ENCODE measurements around the gene LSM11.

Gene LSM11

GRCh38 chr5:157734436-157734835 lies 9.1 kb upstream of the LSM11 start:
- H3F3A ChIP-seq (ENCODE audit: insufficient read depth) = peaks cover 27% of the 10 kb centered on the region
- H3K27ac ChIP-seq (ENCODE audit: low read depth, low read length) = no peak overlapping the region
- H3K36me3 ChIP-seq (ENCODE audit: low read length) = peaks cover 33% of the 10 kb centered on the region
- no peaks in the 10 kb centered on the region for H3K9me3 ChIP-seq (ENCODE audit: insufficient read depth, low read length)
- no peak overlapping the region for H3K4me3 ChIP-seq (ENCODE audit: insufficient read depth, low read length, poor library complexity, severe bottlenecking)
- no peaks in the 10 kb centered on the region for H4K20me1 ChIP-seq (ENCODE audit: low read depth, low read length)
- no peak overlapping the region for H3K9ac ChIP-seq (ENCODE audit: low read length)
- no peak overlapping the region for H2AFZ ChIP-seq (ENCODE audit: low read depth, low read length, severe bottlenecking)
- H3K4me2 ChIP-seq (ENCODE audit: low read depth, low read length, poor library complexity, severe bottlenecking) = no peak overlapping the region
- no peak for TF ChIP-seq CTCF (IDR thresholded peaks at IDR 0.05; ENCODE audit: insufficient read depth, low read length, poor library complexity, severe bottlenecking)
- TF ChIP-seq EZH2phosphoT487 (conservative IDR thresholded peaks at IDR 0.05; ENCODE audit: low read length) = no peak
- H3K79me2 ChIP-seq (ENCODE audit: insufficient read depth, low read length) = peaks cover 7% of the 10 kb centered on the region; the same call in 1 of the 2 replicates
- no peaks in the 10 kb centered on the region for H3K27me3 ChIP-seq (ENCODE audit: low read length)
- H3K9me2 ChIP-seq (replicated peaks; ENCODE audit: insufficient read depth, low read length) = no peaks in the 10 kb centered on the region

GRCh38 chr5:157735991-157736390 lies 7.5 kb upstream of the LSM11 start:
- Histone ChIP-seq H3K27me3 (ENCODE audit: low read length) (no peaks in the 10 kb centered on the region), H3K9me3 (ENCODE audit: insufficient read depth, low read length) (no peaks in the 10 kb centered on the region), H3K36me3 (ENCODE audit: low read length) (peaks cover 39% of the 10 kb centered on the region), H4K20me1 (ENCODE audit: low read depth, low read length) (no peaks in the 10 kb centered on the region), H3K4me2 (ENCODE audit: low read depth, low read length, poor library complexity, severe bottlenecking) (no peak overlapping the region), H2AFZ (ENCODE audit: low read depth, low read length, severe bottlenecking) (no peak overlapping the region), H3K79me2 (ENCODE audit: insufficient read depth, low read length) (no peaks in the 10 kb centered on the region), H3K9ac (ENCODE audit: low read length) (no peak overlapping the region), H3K9me2 (replicated peaks; ENCODE audit: insufficient read depth, low read length) (no peaks in the 10 kb centered on the region), H3K4me3 (ENCODE audit: insufficient read depth, low read length, poor library complexity, severe bottlenecking) (no peak overlapping the region), H3F3A (ENCODE audit: insufficient read depth) (peaks cover 18% of the 10 kb centered on the region; the same call in 1 of the 2 replicates), H3K27ac (ENCODE audit: low read depth, low read length) (no peak overlapping the region)
- TF ChIP-seq EZH2phosphoT487 (conservative IDR thresholded peaks at IDR 0.05; ENCODE audit: low read length) (no peak), CTCF (IDR thresholded peaks at IDR 0.05; ENCODE audit: insufficient read depth, low read length, poor library complexity, severe bottlenecking) (no peak)

GRCh38 chr5:157739388-157740228 lies 3.9 kb upstream of the LSM11 start:
- peaks cover 6% of the 10 kb centered on the region; the same call in 1 of the 2 replicates for H3K79me2 ChIP-seq (ENCODE audit: insufficient read depth, low read length)
- no peak overlapping the region for H3K27ac ChIP-seq (ENCODE audit: low read depth, low read length)

More at GRCh38 chr5:157739388-157740228, 3.9 kb upstream of the LSM11 start:
- Histone ChIP-seq H3K9me3 (ENCODE audit: insufficient read depth, low read length) (no peaks in the 10 kb centered on the region), H3K4me3 (ENCODE audit: insufficient read depth, low read length, poor library complexity, severe bottlenecking) (no peak overlapping the region), H3F3A (ENCODE audit: insufficient read depth) (peaks cover 25% of the 10 kb centered on the region; the same call in 1 of the 2 replicates), H3K9me2 (replicated peaks; ENCODE audit: insufficient read depth, low read length) (no peaks in the 10 kb centered on the region), H3K9ac (ENCODE audit: low read length) (no peak overlapping the region), H4K20me1 (ENCODE audit: low read depth, low read length) (no peaks in the 10 kb centered on the region), H3K36me3 (ENCODE audit: low read length) (peaks cover 33% of the 10 kb centered on the region), H2AFZ (ENCODE audit: low read depth, low read length, severe bottlenecking) (no peak overlapping the region), H3K4me2 (ENCODE audit: low read depth, low read length, poor library complexity, severe bottlenecking) (no peak overlapping the region), H3K27me3 (ENCODE audit: low read length) (no peaks in the 10 kb centered on the region)
- TF ChIP-seq EZH2phosphoT487 (conservative IDR thresholded peaks at IDR 0.05; ENCODE audit: low read length) (no peak), CTCF (IDR thresholded peaks at IDR 0.05; ENCODE audit: insufficient read depth, low read length, poor library complexity, severe bottlenecking) (no peak)

All from SU-DHL-6 (cell line).